ENCODE results near the gene CCDC188. TPM values are rescaled to one million over a fixed set of nuclear protein-coding genes. Genes with fewer than 3 reads are reported as not detected.

CCDC188 gene
- total and polyA plus RNA-seq, 9 of the 15 experiments (the other 6 are each of a cell fraction or from before 2014, with no cell fraction given), result not detected

DNA sequence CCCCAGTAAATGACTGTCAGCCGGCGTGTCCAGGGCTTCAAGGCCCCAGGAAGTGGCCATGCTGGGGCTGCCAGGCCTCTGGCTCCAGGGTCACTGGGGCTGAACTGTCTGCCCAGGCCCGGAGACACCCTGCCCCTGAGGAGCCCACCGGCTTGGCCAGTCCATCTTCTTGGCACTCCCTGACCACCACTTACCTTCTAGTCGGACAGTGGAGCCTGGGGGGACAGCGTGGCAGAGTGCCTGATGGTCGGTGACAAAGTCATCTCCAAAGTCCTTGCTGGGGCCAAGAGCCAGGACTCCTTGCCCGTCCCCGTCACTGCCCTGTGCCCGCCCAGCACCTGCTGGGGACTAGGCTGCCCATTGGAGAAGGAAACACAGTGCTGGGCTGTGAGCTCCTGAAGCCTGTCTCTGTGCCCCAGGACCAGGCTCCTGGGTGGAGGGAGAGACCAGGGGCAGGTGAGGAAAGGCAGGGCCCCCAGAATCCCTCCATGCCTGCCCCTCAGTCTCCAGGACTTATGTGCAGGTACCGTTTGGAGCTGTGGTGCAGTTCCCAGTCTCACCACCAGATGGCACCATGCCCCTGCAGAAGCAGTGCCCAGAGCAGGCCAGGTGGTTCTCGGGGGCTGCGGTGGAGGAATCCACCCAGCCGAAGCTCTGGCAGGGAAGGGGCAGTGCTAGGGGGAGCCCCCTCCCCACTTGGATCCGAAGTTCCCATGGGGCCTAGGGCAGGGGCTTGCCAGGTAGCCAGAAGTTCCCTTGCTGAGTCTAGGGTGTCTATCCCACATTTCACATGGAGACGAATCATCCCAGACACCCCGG, 6.0 kb upstream of the CCDC188 start (continued):
- TF ChIP-seq ZKSCAN3 (CRISPR knock-in tag; IDR thresholded peaks at IDR 0.05) (no peak), MTF1 (CRISPR knock-in tag; IDR thresholded peaks at IDR 0.05; ENCODE audit: borderline replicate concordance) (no peak), SMARCE1 (IDR thresholded peaks at IDR 0.05) (no peak), ZNF212 (CRISPR knock-in tag; IDR thresholded peaks at IDR 0.05) (peak; percentile 55; the same call in 1 of the 2 replicates), ZNF695 (CRISPR knock-in tag; IDR thresholded peaks at IDR 0.05) (no peak), CBX3 (IDR thresholded peaks at IDR 0.05; ENCODE audit: borderline replicate concordance in 1 of 2, low read length in 2 of 2) (no peak)
- TF ChIP-seq, protein P1, sequence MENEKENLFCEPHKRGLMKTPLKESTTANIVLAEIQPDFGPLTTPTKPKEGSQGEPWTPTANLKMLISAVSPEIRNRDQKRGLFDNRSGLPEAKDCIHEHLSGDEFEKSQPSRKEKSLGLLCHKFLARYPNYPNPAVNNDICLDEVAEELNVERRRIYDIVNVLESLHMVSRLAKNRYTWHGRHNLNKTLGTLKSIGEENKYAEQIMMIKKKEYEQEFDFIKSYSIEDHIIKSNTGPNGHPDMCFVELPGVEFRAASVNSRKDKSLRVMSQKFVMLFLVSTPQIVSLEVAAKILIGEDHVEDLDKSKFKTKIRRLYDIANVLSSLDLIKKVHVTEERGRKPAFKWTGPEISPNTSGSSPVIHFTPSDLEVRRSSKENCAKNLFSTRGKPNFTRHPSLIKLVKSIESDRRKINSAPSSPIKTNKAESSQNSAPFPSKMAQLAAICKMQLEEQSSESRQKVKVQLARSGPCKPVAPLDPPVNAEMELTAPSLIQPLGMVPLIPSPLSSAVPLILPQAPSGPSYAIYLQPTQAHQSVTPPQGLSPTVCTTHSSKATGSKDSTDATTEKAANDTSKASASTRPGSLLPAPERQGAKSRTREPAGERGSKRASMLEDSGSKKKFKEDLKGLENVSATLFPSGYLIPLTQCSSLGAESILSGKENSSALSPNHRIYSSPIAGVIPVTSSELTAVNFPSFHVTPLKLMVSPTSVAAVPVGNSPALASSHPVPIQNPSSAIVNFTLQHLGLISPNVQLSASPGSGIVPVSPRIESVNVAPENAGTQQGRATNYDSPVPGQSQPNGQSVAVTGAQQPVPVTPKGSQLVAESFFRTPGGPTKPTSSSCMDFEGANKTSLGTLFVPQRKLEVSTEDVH (IDR thresholded peaks at IDR 0.05; ENCODE audit: low read depth, partially characterized antibody), result no peak
- TF ChIP-seq, protein P2, sequence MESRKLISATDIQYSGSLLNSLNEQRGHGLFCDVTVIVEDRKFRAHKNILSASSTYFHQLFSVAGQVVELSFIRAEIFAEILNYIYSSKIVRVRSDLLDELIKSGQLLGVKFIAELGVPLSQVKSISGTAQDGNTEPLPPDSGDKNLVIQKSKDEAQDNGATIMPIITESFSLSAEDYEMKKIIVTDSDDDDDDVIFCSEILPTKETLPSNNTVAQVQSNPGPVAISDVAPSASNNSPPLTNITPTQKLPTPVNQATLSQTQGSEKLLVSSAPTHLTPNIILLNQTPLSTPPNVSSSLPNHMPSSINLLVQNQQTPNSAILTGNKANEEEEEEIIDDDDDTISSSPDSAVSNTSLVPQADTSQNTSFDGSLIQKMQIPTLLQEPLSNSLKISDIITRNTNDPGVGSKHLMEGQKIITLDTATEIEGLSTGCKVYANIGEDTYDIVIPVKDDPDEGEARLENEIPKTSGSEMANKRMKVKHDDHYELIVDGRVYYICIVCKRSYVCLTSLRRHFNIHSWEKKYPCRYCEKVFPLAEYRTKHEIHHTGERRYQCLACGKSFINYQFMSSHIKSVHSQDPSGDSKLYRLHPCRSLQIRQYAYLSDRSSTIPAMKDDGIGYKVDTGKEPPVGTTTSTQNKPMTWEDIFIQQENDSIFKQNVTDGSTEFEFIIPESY (CRISPR knock-in tag; IDR thresholded peaks at IDR 0.05), result no peak
- TF ChIP-seq, protein P3, sequence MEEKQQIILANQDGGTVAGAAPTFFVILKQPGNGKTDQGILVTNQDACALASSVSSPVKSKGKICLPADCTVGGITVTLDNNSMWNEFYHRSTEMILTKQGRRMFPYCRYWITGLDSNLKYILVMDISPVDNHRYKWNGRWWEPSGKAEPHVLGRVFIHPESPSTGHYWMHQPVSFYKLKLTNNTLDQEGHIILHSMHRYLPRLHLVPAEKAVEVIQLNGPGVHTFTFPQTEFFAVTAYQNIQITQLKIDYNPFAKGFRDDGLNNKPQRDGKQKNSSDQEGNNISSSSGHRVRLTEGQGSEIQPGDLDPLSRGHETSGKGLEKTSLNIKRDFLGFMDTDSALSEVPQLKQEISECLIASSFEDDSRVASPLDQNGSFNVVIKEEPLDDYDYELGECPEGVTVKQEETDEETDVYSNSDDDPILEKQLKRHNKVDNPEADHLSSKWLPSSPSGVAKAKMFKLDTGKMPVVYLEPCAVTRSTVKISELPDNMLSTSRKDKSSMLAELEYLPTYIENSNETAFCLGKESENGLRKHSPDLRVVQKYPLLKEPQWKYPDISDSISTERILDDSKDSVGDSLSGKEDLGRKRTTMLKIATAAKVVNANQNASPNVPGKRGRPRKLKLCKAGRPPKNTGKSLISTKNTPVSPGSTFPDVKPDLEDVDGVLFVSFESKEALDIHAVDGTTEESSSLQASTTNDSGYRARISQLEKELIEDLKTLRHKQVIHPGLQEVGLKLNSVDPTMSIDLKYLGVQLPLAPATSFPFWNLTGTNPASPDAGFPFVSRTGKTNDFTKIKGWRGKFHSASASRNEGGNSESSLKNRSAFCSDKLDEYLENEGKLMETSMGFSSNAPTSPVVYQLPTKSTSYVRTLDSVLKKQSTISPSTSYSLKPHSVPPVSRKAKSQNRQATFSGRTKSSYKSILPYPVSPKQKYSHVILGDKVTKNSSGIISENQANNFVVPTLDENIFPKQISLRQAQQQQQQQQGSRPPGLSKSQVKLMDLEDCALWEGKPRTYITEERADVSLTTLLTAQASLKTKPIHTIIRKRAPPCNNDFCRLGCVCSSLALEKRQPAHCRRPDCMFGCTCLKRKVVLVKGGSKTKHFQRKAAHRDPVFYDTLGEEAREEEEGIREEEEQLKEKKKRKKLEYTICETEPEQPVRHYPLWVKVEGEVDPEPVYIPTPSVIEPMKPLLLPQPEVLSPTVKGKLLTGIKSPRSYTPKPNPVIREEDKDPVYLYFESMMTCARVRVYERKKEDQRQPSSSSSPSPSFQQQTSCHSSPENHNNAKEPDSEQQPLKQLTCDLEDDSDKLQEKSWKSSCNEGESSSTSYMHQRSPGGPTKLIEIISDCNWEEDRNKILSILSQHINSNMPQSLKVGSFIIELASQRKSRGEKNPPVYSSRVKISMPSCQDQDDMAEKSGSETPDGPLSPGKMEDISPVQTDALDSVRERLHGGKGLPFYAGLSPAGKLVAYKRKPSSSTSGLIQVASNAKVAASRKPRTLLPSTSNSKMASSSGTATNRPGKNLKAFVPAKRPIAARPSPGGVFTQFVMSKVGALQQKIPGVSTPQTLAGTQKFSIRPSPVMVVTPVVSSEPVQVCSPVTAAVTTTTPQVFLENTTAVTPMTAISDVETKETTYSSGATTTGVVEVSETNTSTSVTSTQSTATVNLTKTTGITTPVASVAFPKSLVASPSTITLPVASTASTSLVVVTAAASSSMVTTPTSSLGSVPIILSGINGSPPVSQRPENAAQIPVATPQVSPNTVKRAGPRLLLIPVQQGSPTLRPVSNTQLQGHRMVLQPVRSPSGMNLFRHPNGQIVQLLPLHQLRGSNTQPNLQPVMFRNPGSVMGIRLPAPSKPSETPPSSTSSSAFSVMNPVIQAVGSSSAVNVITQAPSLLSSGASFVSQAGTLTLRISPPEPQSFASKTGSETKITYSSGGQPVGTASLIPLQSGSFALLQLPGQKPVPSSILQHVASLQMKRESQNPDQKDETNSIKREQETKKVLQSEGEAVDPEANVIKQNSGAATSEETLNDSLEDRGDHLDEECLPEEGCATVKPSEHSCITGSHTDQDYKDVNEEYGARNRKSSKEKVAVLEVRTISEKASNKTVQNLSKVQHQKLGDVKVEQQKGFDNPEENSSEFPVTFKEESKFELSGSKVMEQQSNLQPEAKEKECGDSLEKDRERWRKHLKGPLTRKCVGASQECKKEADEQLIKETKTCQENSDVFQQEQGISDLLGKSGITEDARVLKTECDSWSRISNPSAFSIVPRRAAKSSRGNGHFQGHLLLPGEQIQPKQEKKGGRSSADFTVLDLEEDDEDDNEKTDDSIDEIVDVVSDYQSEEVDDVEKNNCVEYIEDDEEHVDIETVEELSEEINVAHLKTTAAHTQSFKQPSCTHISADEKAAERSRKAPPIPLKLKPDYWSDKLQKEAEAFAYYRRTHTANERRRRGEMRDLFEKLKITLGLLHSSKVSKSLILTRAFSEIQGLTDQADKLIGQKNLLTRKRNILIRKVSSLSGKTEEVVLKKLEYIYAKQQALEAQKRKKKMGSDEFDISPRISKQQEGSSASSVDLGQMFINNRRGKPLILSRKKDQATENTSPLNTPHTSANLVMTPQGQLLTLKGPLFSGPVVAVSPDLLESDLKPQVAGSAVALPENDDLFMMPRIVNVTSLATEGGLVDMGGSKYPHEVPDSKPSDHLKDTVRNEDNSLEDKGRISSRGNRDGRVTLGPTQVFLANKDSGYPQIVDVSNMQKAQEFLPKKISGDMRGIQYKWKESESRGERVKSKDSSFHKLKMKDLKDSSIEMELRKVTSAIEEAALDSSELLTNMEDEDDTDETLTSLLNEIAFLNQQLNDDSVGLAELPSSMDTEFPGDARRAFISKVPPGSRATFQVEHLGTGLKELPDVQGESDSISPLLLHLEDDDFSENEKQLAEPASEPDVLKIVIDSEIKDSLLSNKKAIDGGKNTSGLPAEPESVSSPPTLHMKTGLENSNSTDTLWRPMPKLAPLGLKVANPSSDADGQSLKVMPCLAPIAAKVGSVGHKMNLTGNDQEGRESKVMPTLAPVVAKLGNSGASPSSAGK (IDR thresholded peaks at IDR 0.05), result no peak
- TF ChIP-seq, protein P4, sequence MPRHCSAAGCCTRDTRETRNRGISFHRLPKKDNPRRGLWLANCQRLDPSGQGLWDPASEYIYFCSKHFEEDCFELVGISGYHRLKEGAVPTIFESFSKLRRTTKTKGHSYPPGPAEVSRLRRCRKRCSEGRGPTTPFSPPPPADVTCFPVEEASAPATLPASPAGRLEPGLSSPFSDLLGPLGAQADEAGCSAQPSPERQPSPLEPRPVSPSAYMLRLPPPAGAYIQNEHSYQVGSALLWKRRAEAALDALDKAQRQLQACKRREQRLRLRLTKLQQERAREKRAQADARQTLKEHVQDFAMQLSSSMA (CRISPR knock-in tag; IDR thresholded peaks at IDR 0.05), result no peak
